ENCODE measurements around the gene FBXL7.

The FBXL7 gene

GRCh38 chr5:15611008-15611407 lies 111.0 kb downstream of the FBXL7 start:
- TF ChIP-seq CTCF (IDR thresholded peaks at IDR 0.05; ENCODE audit: low read depth, low read length) (no peak), EZH2phosphoT487 (IDR thresholded peaks at IDR 0.05; ENCODE audit: low read depth) (no peak)
- Histone ChIP-seq H4K20me1 (ENCODE audit: insufficient read depth, low read length) (no peaks in the 10 kb centered on the region), H3K27ac (ENCODE audit: low read length) (no peak overlapping the region), H3K4me2 (ENCODE audit: low read length) (no peak overlapping the region), H3K36me3 (replicated peaks; ENCODE audit: low read depth, low read length) (no peaks in the 10 kb centered on the region), H3K9me3 (ENCODE audit: insufficient read depth, low read length) (no peaks in the 10 kb centered on the region), H2AFZ (ENCODE audit: low read depth, low read length) (no peak overlapping the region), H3K9ac (ENCODE audit: low read length) (no peak overlapping the region), H3K27me3 (ENCODE audit: low read depth, low read length) (no peaks in the 10 kb centered on the region), H3K4me3 (ENCODE audit: low read length) (no peak overlapping the region), H3K79me2 (ENCODE audit: low read length) (no peaks in the 10 kb centered on the region), H3K4me1 (ENCODE audit: low read length) (no peaks in the 10 kb centered on the region)

- Histone ChIP-seq H3K36me3 (replicated peaks; ENCODE audit: low read depth, low read length) (no peaks in the 10 kb centered on the region), H3K4me1 (ENCODE audit: low read length) (no peaks in the 10 kb centered on the region), H3K27me3 (ENCODE audit: low read depth, low read length) (no peaks in the 10 kb centered on the region), H3K79me2 (ENCODE audit: low read length) (no peaks in the 10 kb centered on the region), H3K4me2 (ENCODE audit: low read length) (no peak overlapping the region), H4K20me1 (ENCODE audit: insufficient read depth, low read length) (no peaks in the 10 kb centered on the region), H3K9ac (ENCODE audit: low read length) (no peak overlapping the region), H3K4me3 (ENCODE audit: low read length) (no peak overlapping the region), H3K9me3 (ENCODE audit: insufficient read depth, low read length) (no peaks in the 10 kb centered on the region), H2AFZ (ENCODE audit: low read depth, low read length) (no peak overlapping the region), H3K27ac (ENCODE audit: low read length) (no peak overlapping the region)
- TF ChIP-seq EZH2phosphoT487 (IDR thresholded peaks at IDR 0.05; ENCODE audit: low read depth) (no peak), CTCF (IDR thresholded peaks at IDR 0.05; ENCODE audit: low read depth, low read length) (no peak)
These were observed 113.1 kb downstream of the FBXL7 start for GRCh38 chr5:15612915-15613635.

GRCh38 chr5:15614679-15615078 lies 114.7 kb downstream of the FBXL7 start:
- Histone ChIP-seq H4K20me1 (ENCODE audit: insufficient read depth, low read length) (no peaks in the 10 kb centered on the region), H3K9ac (ENCODE audit: low read length) (no peak overlapping the region), H2AFZ (ENCODE audit: low read depth, low read length) (no peak overlapping the region), H3K4me1 (ENCODE audit: low read length) (no peaks in the 10 kb centered on the region), H3K4me3 (ENCODE audit: low read length) (no peak overlapping the region), H3K79me2 (ENCODE audit: low read length) (no peaks in the 10 kb centered on the region), H3K9me3 (ENCODE audit: insufficient read depth, low read length) (no peaks in the 10 kb centered on the region), H3K36me3 (replicated peaks; ENCODE audit: low read depth, low read length) (no peaks in the 10 kb centered on the region), H3K4me2 (ENCODE audit: low read length) (no peak overlapping the region), H3K27me3 (ENCODE audit: low read depth, low read length) (no peaks in the 10 kb centered on the region), H3K27ac (ENCODE audit: low read length) (no peak overlapping the region)
- TF ChIP-seq CTCF (IDR thresholded peaks at IDR 0.05; ENCODE audit: low read depth, low read length), result no peak
- TF ChIP-seq EZH2phosphoT487 (IDR thresholded peaks at IDR 0.05; ENCODE audit: low read depth), result no peak

GRCh38 chr5:15615859-15616258 lies 115.9 kb downstream of the FBXL7 start:
- Histone ChIP-seq H4K20me1 (ENCODE audit: insufficient read depth, low read length) (no peaks in the 10 kb centered on the region), H3K9ac (ENCODE audit: low read length) (no peak overlapping the region), H3K4me1 (ENCODE audit: low read length) (no peaks in the 10 kb centered on the region), H3K36me3 (replicated peaks; ENCODE audit: low read depth, low read length) (no peaks in the 10 kb centered on the region), H3K4me2 (ENCODE audit: low read length) (no peak overlapping the region), H3K4me3 (ENCODE audit: low read length) (no peak overlapping the region), H3K27ac (ENCODE audit: low read length) (no peak overlapping the region), H3K79me2 (ENCODE audit: low read length) (no peaks in the 10 kb centered on the region), H3K27me3 (ENCODE audit: low read depth, low read length) (no peaks in the 10 kb centered on the region), H2AFZ (ENCODE audit: low read depth, low read length) (no peak overlapping the region), H3K9me3 (ENCODE audit: insufficient read depth, low read length) (no peaks in the 10 kb centered on the region)
- TF ChIP-seq EZH2phosphoT487 (IDR thresholded peaks at IDR 0.05; ENCODE audit: low read depth) (no peak), CTCF (IDR thresholded peaks at IDR 0.05; ENCODE audit: low read depth, low read length) (no peak)

All from OCI-LY3 (cell line).